Naive thymus-derived CD4-positive, alpha-beta T cell (primary cell): ENCODE measurements around the gene KAZN. TPM values are rescaled to one million over a fixed set of nuclear protein-coding genes. Genes with fewer than 3 reads are reported as not detected.

ENCODE experiments used
- ATAC-seq: fragments of 150-1000 bp; cut with Tn5 transposase; 2 replicates; pipeline ENCODE4 v1.10.0; 2021; ENCODE audit warnings: mild to moderate bottlenecking, moderate library complexity
- CTCF ChIA-PET: fragments of 350-600 bp; sonication (Branson Sonifier 250); formaldehyde crosslinking; loops from one replicate; lab custom pipeline; 2021; ENCODE audit warnings: antibody characterized with exemption; lab: Charles Lee
- POLR2A ChIA-PET: fragments of 350-600 bp; sonication (Branson Sonifier 250); formaldehyde crosslinking; loops from one replicate; lab custom pipeline; 2021; ENCODE audit warnings: antibody characterized with exemption, inconsistent platforms; lab: Charles Lee
- DNase-seq, 9 donors: peaks; one replicate each; pipeline versions ENCODE4 v3.0.0 to v3.0.0-alpha.2; 2020 to 2022; ENCODE audit warnings: mixed read lengths in 1 of 9
- H3K27ac ChIP-seq: one replicate; pipeline ENCODE4 v1.7.0; 2013; ENCODE audit warnings: mild to moderate bottlenecking, low read depth, low read length, moderate library complexity
- H3K27me3 ChIP-seq, 2 donors: one replicate each; pipeline ENCODE4 v1.7.0; 2013; ENCODE audit warnings: low read length in 2 of 2, mild to moderate bottlenecking in 2 of 2, moderate library complexity in 2 of 2; ENCODE audit not compliant: control insufficient read depth in 2 of 2, insufficient read depth in 2 of 2
- H3K36me3 ChIP-seq, 3 experiments: 1 replicate in 2 of 3; 2 replicates in 1 of 3; pipeline ENCODE4 v1.7.0; 2013; ENCODE audit warnings: low read length in 3 of 3, mild to moderate bottlenecking in 3 of 3, moderate library complexity in 1 of 3; ENCODE audit not compliant: insufficient read depth in 3 of 3, control insufficient read depth in 2 of 3
- H3K4me1 ChIP-seq, 2 donors: one replicate each; pipeline ENCODE4 v1.7.0; 2013; ENCODE audit warnings: low read length in 2 of 2, mild to moderate bottlenecking in 2 of 2, moderate library complexity in 1 of 2; ENCODE audit not compliant: control insufficient read depth in 2 of 2, insufficient read depth in 2 of 2
- H3K4me3 ChIP-seq: 2 replicates; pipeline ENCODE4 v1.7.0; 2013; ENCODE audit warnings: mild to moderate bottlenecking, low read length
- H3K9me3 ChIP-seq, 3 experiments: 1 replicate in 2 of 3; 2 replicates in 1 of 3; pipeline ENCODE4 v1.7.0; 2013; ENCODE audit warnings: low read length in 3 of 3; ENCODE audit not compliant: control insufficient read depth in 2 of 3
- H3K27ac Mint-ChIP-seq, 9 donors: one replicate each; pipeline ENCODE4 v1.8.0; 2020 to 2022; ENCODE audit warnings: mixed read lengths in 9 of 9, mild to moderate bottlenecking in 8 of 9, moderate library complexity in 5 of 9, inconsistent platforms in 2 of 9
- H3K27me3 Mint-ChIP-seq, 5 donors: one replicate each; pipeline ENCODE4 v1.8.0; 2021 to 2022; ENCODE audit warnings: mixed read lengths in 5 of 5, mild to moderate bottlenecking in 1 of 5
- H3K36me3 Mint-ChIP-seq, 5 donors: one replicate each; pipeline ENCODE4 v1.8.0; 2020 to 2022; ENCODE audit warnings: mixed read lengths in 5 of 5, mild to moderate bottlenecking in 3 of 5, inconsistent platforms in 1 of 5
- H3K4me1 Mint-ChIP-seq, 7 donors: one replicate each; pipeline ENCODE4 v1.8.0; 2020 to 2022; ENCODE audit warnings: mixed read lengths in 7 of 7, mild to moderate bottlenecking in 3 of 7, inconsistent platforms in 1 of 7
- H3K4me3 Mint-ChIP-seq, 10 donors: one replicate each; pipeline ENCODE4 v1.8.0; 2020 to 2022; ENCODE audit warnings: mild to moderate bottlenecking in 10 of 10, mixed read lengths in 10 of 10, moderate library complexity in 6 of 10, inconsistent platforms in 2 of 10
- H3K9me3 Mint-ChIP-seq, 11 donors: one replicate each; pipeline ENCODE4 v1.8.0; 2020 to 2022; ENCODE audit warnings: mixed read lengths in 11 of 11, mild to moderate bottlenecking in 4 of 11, inconsistent platforms in 1 of 11, moderate library complexity in 1 of 11
- intact Hi-C, 2 donors: fragments of 100-400 bp; cut with micrococcal nuclease; formaldehyde crosslinking; loops; one replicate each; pipeline ENCODE4 v1.15.1; 2023
- polyA plus RNA-seq, 2 donors: library from polyadenylated mRNA; unstranded; fragments of 300-500 nt; fragmentation: Illumina TruSeq; gene quantifications; one replicate each; pipeline ENCODE4 v1.2.3, GENCODE V29; 2021
- total RNA-seq, 6 experiments: library from RNA in 5 of 6; stranded (reverse) in 5 of 6; gene quantifications; 1 replicate in 5 of 6; 2 replicates in 1 of 6; pipeline ENCODE4 v1.2.3 and lab custom pipeline; 2021 to 2026

Gene KAZN
- total and polyA plus RNA-seq, 7 experiments from 2014 or later: 0.08 to 0.87 (median 0.30) TPM

GRCh38 chr1:14580986-14581385, 17.5 kb upstream of the KAZN start:
- CTCF ChIA-PET: no interaction called here
- DNase-seq (no peak), ATAC-seq (no peak)
- Histone ChIP-seq H3K27me3 (no peaks in the 10 kb centered on the region), H3K4me1 (no peaks in the 10 kb centered on the region), H3K27ac (no peak overlapping the region), H3K4me3 (no peak overlapping the region), H3K36me3 (no peaks in the 10 kb centered on the region), H3K9me3 (no peaks in the 10 kb centered on the region)
- Mint-ChIP-seq H3K9me3 (peaks cover 0 to 17% (median 11%) of the 10 kb centered on the region in 11 donors), H3K36me3 (peaks cover 0 to 4% (median 0%) of the 10 kb centered on the region in 5 donors), H3K27ac (no peak overlapping the region), H3K4me3 (no peak overlapping the region), H3K27me3 (peaks cover 0 to 12% (median 3%) of the 10 kb centered on the region in 5 donors), H3K4me1 (no peaks in the 10 kb centered on the region)
- intact Hi-C loops: no loop called here
- POLR2A ChIA-PET: no interaction called here

- Mint-ChIP-seq H3K4me3 (no peak overlapping the region), H3K4me1 (no peaks in the 10 kb centered on the region), H3K27ac (no peak overlapping the region), H3K9me3 (peaks cover 0 to 17% (median 10%) of the 10 kb centered on the region in 11 donors), H3K36me3 (peaks cover 0 to 4% (median 0%) of the 10 kb centered on the region in 5 donors), H3K27me3 (peaks cover 0 to 9% (median 0%) of the 10 kb centered on the region in 5 donors)
- ChIA-PET CTCF (no interaction called here), POLR2A (no interaction called here)
- Histone ChIP-seq H3K9me3 (peaks cover 0 to 6% (median 0%) of the 10 kb centered on the region in 3 experiments), H3K36me3 (no peaks in the 10 kb centered on the region), H3K27ac (no peak overlapping the region), H3K4me1 (no peaks in the 10 kb centered on the region), H3K4me3 (no peak overlapping the region), H3K27me3 (no peaks in the 10 kb centered on the region)
- ATAC-seq (no peak), DNase-seq (no peak)
- intact Hi-C loops: no loop called here
Observed at GRCh38 chr1:14583788-14584187, 14.7 kb upstream of the KAZN start.

GRCh38 chr1:14585728-14586127, 12.8 kb upstream of the KAZN start:
- H3K27ac ChIP-seq: no peak overlapping the region
- Mint-ChIP-seq H3K4me1 (no peaks in the 10 kb centered on the region), H3K27me3 (peaks cover 0 to 17% (median 5%) of the 10 kb centered on the region in 5 donors), H3K4me3 (no peak overlapping the region), H3K9me3 (peaks cover 0 to 16% (median 10%) of the 10 kb centered on the region in 11 donors), H3K27ac (no peak overlapping the region), H3K36me3 (peaks cover 0 to 4% (median 0%) of the 10 kb centered on the region in 5 donors)
- H3K4me3 ChIP-seq: no peak overlapping the region
- ATAC-seq (no peak), DNase-seq (no peak)
- no peaks in the 10 kb centered on the region for H3K27me3 ChIP-seq
- POLR2A ChIA-PET: no interaction called here
- no peaks in the 10 kb centered on the region for H3K36me3 ChIP-seq
- intact Hi-C loops: no loop called here
- H3K9me3 ChIP-seq: peaks cover 0 to 6% (median 0%) of the 10 kb centered on the region in 3 experiments
- CTCF ChIA-PET: no interaction called here
- no peaks in the 10 kb centered on the region for H3K4me1 ChIP-seq

GRCh38 chr1:14590411-14591180, 7.9 kb upstream of the KAZN start:
- CTCF ChIA-PET: no interaction called here
- POLR2A ChIA-PET: interaction anchor here (0.6 kb wide), 1 partner anchor 62 kb away, joined by 3 read pairs; no protein-coding TSS in a partner anchor
- Histone ChIP-seq H3K4me1 (no peaks in the 10 kb centered on the region), H3K9me3 (peaks cover 0 to 6% (median 0%) of the 10 kb centered on the region in 3 experiments), H3K36me3 (no peaks in the 10 kb centered on the region), H3K4me3 (no peak overlapping the region), H3K27me3 (no peaks in the 10 kb centered on the region), H3K27ac (no peak overlapping the region)
- H3K4me1 Mint-ChIP-seq: no peaks in the 10 kb centered on the region
- ATAC-seq (no peak), DNase-seq (no peak)
- no peak overlapping the region for H3K27ac Mint-ChIP-seq
- H3K27me3 Mint-ChIP-seq: peaks cover 0 to 23% (median 17%) of the 10 kb centered on the region in 5 donors
- no peaks in the 10 kb centered on the region for H3K36me3 Mint-ChIP-seq
- peaks cover 0 to 2% (median 0%) of the 10 kb centered on the region in 11 donors for H3K9me3 Mint-ChIP-seq
- intact Hi-C loops: no loop called here
- no peak overlapping the region for H3K4me3 Mint-ChIP-seq

- ChIA-PET POLR2A (no interaction called here), CTCF (no interaction called here)
- no peaks in the 10 kb centered on the region for H3K36me3 Mint-ChIP-seq
- intact Hi-C loops: no loop called here
- H3K4me1 ChIP-seq: no peaks in the 10 kb centered on the region
- H3K9me3 Mint-ChIP-seq: peaks cover 0 to 5% (median 0%) of the 10 kb centered on the region in 11 donors
- DNase-seq: no peak
- H3K27me3 ChIP-seq: no peaks in the 10 kb centered on the region
- no peak for ATAC-seq
- H3K4me3 Mint-ChIP-seq: no peak overlapping the region
- peaks cover 0 to 6% (median 0%) of the 10 kb centered on the region in 3 experiments for H3K9me3 ChIP-seq
- H3K4me3 ChIP-seq: no peak overlapping the region
- H3K27ac ChIP-seq: no peak overlapping the region
- no peaks in the 10 kb centered on the region for H3K4me1 Mint-ChIP-seq
- no peak overlapping the region for H3K27ac Mint-ChIP-seq
- peaks cover 8 to 31% (median 26%) of the 10 kb centered on the region in 5 donors for H3K27me3 Mint-ChIP-seq
- no peaks in the 10 kb centered on the region for H3K36me3 ChIP-seq
Observed at GRCh38 chr1:14591600-14591999, 6.9 kb upstream of the KAZN start.

GRCh38 chr1:14592004-14592631, 6.4 kb upstream of the KAZN start:
- Histone ChIP-seq H3K4me3 (no peak overlapping the region), H3K36me3 (no peaks in the 10 kb centered on the region), H3K27me3 (no peaks in the 10 kb centered on the region), H3K4me1 (no peaks in the 10 kb centered on the region), H3K9me3 (peaks cover 0 to 6% (median 0%) of the 10 kb centered on the region in 3 experiments), H3K27ac (no peak overlapping the region)
- H3K36me3 Mint-ChIP-seq: no peaks in the 10 kb centered on the region
- ATAC-seq (no peak), DNase-seq (no peak)
- no peaks in the 10 kb centered on the region for H3K4me1 Mint-ChIP-seq
- no peak overlapping the region for H3K27ac Mint-ChIP-seq
- intact Hi-C loops: no loop called here
- POLR2A ChIA-PET: no interaction called here
- no peak overlapping the region for H3K4me3 Mint-ChIP-seq
- peaks cover 0 to 5% (median 0%) of the 10 kb centered on the region in 11 donors for H3K9me3 Mint-ChIP-seq
- H3K27me3 Mint-ChIP-seq: peaks cover 13 to 37% (median 31%) of the 10 kb centered on the region in 5 donors
- CTCF ChIA-PET: no interaction called here
